H1 (cell line): ENCODE measurements around the gene SPEN.

ENCODE experiments used
- CTCF ChIP-seq, 3 experiments: IDR thresholded peaks; 1 replicate in 2 of 3; 2 replicates in 1 of 3; pipeline versions ENCODE4 v1.5.1 to v1.6.1; 2011; ENCODE audit warnings: low read length in 3 of 3, mild to moderate bottlenecking in 3 of 3, inconsistent platforms in 2 of 3, low read depth in 1 of 3, moderate library complexity in 1 of 3; ENCODE audit not compliant: insufficient read depth in 1 of 3; ENCODE audit errors: control extremely low read depth in 1 of 3
- EZH2 ChIP-seq: fragments of 200-600 bp; sonication (generic); IDR thresholded peaks from 2 replicates; pipeline ENCODE4 v1.7.1; 2012; ENCODE audit warnings: low read depth, mild to moderate bottlenecking, moderate library complexity, low read length, inconsistent platforms; ENCODE audit not compliant: severe bottlenecking
- MAX ChIP-seq: IDR thresholded peaks from 2 replicates; pipeline ENCODE4 v1.6.1; 2012; ENCODE audit warnings: inconsistent platforms
- POLR2AphosphoS5 ChIP-seq: IDR thresholded peaks from 2 replicates; pipeline ENCODE4 v1.6.1; 2011; ENCODE audit warnings: low read depth, low read length

- TF ChIP-seq CTCF (IDR thresholded peaks at IDR 0.05; ENCODE audit: control extremely low read depth in 1 of 3, insufficient read depth in 1 of 3, low read depth in 1 of 3, low read length in 3 of 3) (no peak), MAX (no peak), POLR2AphosphoS5 (no peak), EZH2 (no peak)
Observed at GRCh38 chr1:15882665-15883064, 35.2 kb downstream of the SPEN start.
